ENCODE data around the gene ACTR3C. TPM values are rescaled to one million over a fixed set of nuclear protein-coding genes. Genes with fewer than 3 reads are reported as not detected.

ACTR3C gene
- total and polyA plus RNA-seq, 10 of the 15 experiments (the other 5 are each of a cell fraction or from before 2014, with no cell fraction given) = 2.0 to 10.2 (median 6.3) TPM

GRCh38 chr7:150368884-150369747 lies 45.8 kb upstream of the ACTR3C start (continued):
- TF ChIP-seq ZBTB40 (IDR thresholded peaks at IDR 0.05; ENCODE audit: borderline replicate concordance) (no peak), YY1 (IDR thresholded peaks at IDR 0.05; ENCODE audit: low read depth, low read length) (no peak), JUNB (IDR thresholded peaks at IDR 0.05) (no peak), SMAD1 (IDR thresholded peaks at IDR 0.05; ENCODE audit: low read depth, partially characterized antibody) (no peak), NFXL1 (IDR thresholded peaks at IDR 0.05; ENCODE audit: borderline replicate concordance) (no peak), SP1 (IDR thresholded peaks at IDR 0.05; ENCODE audit: low read depth, low read length) (no peak), NFYB (IDR thresholded peaks at IDR 0.05; ENCODE audit: insufficient read depth, low read depth, low read length) (no peak), SIX5 (IDR thresholded peaks at IDR 0.05; ENCODE audit: low read depth, low read length, severe bottlenecking) (no peak), PML (IDR thresholded peaks at IDR 0.05; ENCODE audit: low read length) (peak; percentile 65; the same call in 1 of the 2 replicates), E2F8 (IDR thresholded peaks at IDR 0.05; ENCODE audit: low read depth, partially characterized antibody) (no peak), HDAC6 (IDR thresholded peaks at IDR 0.05; ENCODE audit: unreplicated experiment) (no peak), ZNF687 (IDR thresholded peaks at IDR 0.05) (peak; percentile 35; the same call in 1 of the 2 replicates), KLF5 (IDR thresholded peaks at IDR 0.05; ENCODE audit: partially characterized antibody) (no peak), NR2C2 (IDR thresholded peaks at IDR 0.05; ENCODE audit: borderline replicate concordance, control insufficient read depth, insufficient read length, low read depth) (no peak), ZNF274 (IDR thresholded peaks at IDR 0.05; ENCODE audit: insufficient read depth, insufficient read length) (no peak), NR2C1 (IDR thresholded peaks at IDR 0.05) (no peak), KDM1A (IDR thresholded peaks at IDR 0.05; ENCODE audit: borderline replicate concordance) (no peak), ETV6 (conservative IDR thresholded peaks at IDR 0.05 in 1 of 2, IDR thresholded peaks at IDR 0.05 in 1 of 2; ENCODE audit: borderline replicate concordance in 1 of 2, low read depth in 1 of 2) (no peak; a peak in 1 of 4 replicates)
